ENCODE data around the gene TGFBR2.

TGFBR2 gene

DNA sequence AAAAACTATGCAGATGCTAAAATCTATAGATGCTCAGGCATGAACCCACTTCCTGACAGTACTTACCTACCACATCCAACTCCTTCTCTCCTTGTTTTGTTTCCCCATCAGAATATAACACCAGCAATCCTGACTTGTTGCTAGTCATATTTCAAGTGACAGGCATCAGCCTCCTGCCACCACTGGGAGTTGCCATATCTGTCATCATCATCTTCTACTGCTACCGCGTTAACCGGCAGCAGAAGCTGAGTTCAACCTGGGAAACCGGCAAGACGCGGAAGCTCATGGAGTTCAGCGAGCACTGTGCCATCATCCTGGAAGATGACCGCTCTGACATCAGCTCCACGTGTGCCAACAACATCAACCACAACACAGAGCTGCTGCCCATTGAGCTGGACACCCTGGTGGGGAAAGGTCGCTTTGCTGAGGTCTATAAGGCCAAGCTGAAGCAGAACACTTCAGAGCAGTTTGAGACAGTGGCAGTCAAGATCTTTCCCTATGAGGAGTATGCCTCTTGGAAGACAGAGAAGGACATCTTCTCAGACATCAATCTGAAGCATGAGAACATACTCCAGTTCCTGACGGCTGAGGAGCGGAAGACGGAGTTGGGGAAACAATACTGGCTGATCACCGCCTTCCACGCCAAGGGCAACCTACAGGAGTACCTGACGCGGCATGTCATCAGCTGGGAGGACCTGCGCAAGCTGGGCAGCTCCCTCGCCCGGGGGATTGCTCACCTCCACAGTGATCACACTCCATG lies 65.3 kb downstream of the TGFBR2 start:
- peaks cover 15 to 20% of the 10 kb centered on the region in 2 experiments for H3K4me1 ChIP-seq (ENCODE audit: control insufficient read depth in 1 of 2, insufficient read depth in 1 of 2, low read depth in 1 of 2, low read length in 1 of 2)
- no peaks in the 10 kb centered on the region for H3K9me3 ChIP-seq
- H3K27me3 ChIP-seq = no peaks in the 10 kb centered on the region
- peak overlapping the region; percentile 79 for H3K27ac ChIP-seq
- H3K4me3 ChIP-seq (ENCODE audit: low read depth in 1 of 2, low read length in 1 of 2) = no peak overlapping the region
- TF ChIP-seq, protein P1, sequence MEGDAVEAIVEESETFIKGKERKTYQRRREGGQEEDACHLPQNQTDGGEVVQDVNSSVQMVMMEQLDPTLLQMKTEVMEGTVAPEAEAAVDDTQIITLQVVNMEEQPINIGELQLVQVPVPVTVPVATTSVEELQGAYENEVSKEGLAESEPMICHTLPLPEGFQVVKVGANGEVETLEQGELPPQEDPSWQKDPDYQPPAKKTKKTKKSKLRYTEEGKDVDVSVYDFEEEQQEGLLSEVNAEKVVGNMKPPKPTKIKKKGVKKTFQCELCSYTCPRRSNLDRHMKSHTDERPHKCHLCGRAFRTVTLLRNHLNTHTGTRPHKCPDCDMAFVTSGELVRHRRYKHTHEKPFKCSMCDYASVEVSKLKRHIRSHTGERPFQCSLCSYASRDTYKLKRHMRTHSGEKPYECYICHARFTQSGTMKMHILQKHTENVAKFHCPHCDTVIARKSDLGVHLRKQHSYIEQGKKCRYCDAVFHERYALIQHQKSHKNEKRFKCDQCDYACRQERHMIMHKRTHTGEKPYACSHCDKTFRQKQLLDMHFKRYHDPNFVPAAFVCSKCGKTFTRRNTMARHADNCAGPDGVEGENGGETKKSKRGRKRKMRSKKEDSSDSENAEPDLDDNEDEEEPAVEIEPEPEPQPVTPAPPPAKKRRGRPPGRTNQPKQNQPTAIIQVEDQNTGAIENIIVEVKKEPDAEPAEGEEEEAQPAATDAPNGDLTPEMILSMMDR (IDR thresholded peaks at IDR 0.05) = no peak
- peaks cover 87% of the 10 kb centered on the region for H3K36me3 ChIP-seq

DNA sequence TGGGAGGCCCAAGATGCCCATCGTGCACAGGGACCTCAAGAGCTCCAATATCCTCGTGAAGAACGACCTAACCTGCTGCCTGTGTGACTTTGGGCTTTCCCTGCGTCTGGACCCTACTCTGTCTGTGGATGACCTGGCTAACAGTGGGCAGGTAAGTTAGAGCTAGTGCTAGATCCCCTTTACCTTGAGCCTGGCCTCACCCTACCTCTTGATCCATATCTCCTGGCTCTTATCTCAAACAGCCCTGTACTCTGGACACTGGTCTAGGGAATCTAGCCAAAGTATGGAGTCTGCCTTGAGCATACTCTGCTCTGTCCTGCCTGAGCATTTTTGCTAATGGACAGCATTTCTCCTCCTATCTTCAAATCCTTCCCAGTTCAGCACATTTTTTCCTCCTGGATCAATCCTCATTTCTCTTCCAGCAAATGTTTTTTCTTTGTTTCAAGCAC lies 65.9 kb downstream of the TGFBR2 start:
- Histone ChIP-seq H3K4me1 (ENCODE audit: control insufficient read depth in 1 of 2, insufficient read depth in 1 of 2, low read depth in 1 of 2, low read length in 1 of 2) (peaks cover 15 to 20% of the 10 kb centered on the region in 2 experiments), H3K27ac (peak overlapping the region; percentile 79), H3K36me3 (peaks cover 87% of the 10 kb centered on the region)

DNA sequence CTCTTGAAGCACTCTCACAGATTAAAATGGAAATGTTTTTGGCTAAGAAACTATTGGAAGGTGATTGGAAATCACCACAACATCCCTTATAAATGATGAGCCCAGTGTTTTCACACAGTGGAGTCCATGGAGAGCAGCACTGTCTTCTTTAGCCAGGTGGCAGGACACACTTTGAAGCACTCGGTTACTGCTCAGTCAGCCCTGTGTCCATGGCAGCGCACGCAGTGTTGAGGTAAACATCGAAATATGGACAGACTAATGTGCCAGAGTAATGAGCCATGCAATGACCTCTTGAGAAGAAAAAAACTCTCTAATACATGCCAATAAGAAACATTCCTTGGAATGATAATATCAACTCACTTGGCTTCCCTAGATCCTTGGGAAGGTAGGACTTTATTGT lies 66.6 kb downstream of the TGFBR2 start:
- no peaks in the 10 kb centered on the region for H3K9me3 ChIP-seq
- no peaks in the 10 kb centered on the region for H3K27me3 ChIP-seq
- TF ChIP-seq, protein P1 (IDR thresholded peaks at IDR 0.05) = no peak
- H3K27ac ChIP-seq = peak overlapping the region; percentile 79
- no peak overlapping the region for H3K4me3 ChIP-seq (ENCODE audit: low read depth in 1 of 2, low read length in 1 of 2)
- peaks cover 15 to 20% of the 10 kb centered on the region in 2 experiments for H3K4me1 ChIP-seq (ENCODE audit: control insufficient read depth in 1 of 2, insufficient read depth in 1 of 2, low read depth in 1 of 2, low read length in 1 of 2)
- H3K36me3 ChIP-seq = peaks cover 93% of the 10 kb centered on the region

More for the DNA sequence above, 65.9 kb downstream of the TGFBR2 start:
- H3K4me3 ChIP-seq (ENCODE audit: low read depth in 1 of 2, low read length in 1 of 2) = no peak overlapping the region
- TF ChIP-seq, protein P1 (IDR thresholded peaks at IDR 0.05) = no peak
- H3K9me3 ChIP-seq = no peaks in the 10 kb centered on the region
- H3K27me3 ChIP-seq = no peaks in the 10 kb centered on the region

DNA sequence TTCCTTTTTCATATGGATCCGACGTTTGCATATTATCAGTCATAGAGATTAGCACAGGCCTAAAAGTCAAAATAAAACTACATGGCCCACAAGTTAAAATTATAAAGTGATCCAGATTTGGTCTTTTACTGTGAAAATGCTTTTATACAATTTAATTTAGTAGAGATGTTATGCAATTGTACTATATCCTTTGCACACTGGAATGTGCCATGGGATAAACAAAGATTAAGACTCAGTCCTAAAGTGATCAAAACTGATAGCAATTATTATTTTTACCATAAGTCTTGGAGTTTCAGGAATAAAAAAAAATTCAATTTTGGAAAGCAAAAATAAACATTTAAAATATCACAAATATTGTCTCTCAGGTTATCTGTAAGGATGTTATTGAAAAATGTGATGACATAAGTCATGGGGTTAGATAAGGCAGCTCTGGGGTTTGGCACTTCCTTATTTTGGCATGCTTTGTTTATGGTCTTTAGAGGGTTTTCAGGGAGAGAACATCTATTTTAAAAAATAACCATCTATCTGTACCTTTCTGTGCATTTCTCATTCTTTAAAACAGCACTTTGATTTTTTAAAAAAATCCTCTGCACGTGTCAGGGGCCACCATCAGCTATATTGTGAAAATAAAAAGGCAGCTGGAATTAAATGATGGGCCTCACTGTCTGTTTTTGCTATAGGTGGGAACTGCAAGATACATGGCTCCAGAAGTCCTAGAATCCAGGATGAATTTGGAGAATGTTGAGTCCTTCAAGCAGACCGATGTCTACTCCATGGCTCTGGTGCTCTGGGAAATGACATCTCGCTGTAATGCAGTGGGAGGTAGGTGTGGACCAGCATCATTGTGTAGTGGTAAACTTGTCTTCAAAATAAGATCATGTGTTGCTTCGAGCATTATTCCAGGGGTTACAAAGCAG lies 67.3 kb downstream of the TGFBR2 start:
- peaks cover 95% of the 10 kb centered on the region for H3K36me3 ChIP-seq
- no peaks in the 10 kb centered on the region for H3K9me3 ChIP-seq
- no peak overlapping the region for H3K4me3 ChIP-seq (ENCODE audit: low read depth in 1 of 2, low read length in 1 of 2)
- H3K27ac ChIP-seq = peak overlapping the region; percentile 79
- no peaks in the 10 kb centered on the region for H3K27me3 ChIP-seq
- TF ChIP-seq, protein P1 (IDR thresholded peaks at IDR 0.05) = no peak
- peaks cover 15 to 20% of the 10 kb centered on the region in 2 experiments for H3K4me1 ChIP-seq (ENCODE audit: control insufficient read depth in 1 of 2, insufficient read depth in 1 of 2, low read depth in 1 of 2, low read length in 1 of 2)

DNA sequence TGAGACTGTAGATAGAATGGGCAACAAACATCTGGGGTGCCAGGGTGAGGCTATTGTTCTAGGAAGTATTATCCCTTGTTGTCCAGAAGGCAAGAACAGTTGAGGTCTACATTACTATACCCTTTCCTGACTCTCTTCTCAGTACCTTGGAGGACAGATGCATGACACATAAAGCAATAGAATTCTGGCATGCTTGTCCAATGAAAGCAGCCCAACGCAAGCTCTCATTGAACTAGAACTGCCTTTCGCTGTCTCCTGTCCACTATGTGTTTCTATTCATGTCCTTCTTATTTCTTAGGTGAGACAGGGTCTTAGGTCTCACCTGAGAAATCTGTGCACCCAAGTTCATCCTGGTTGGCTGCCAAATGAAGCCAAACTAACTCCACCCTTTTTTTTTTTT lies 68.6 kb downstream of the TGFBR2 start:
- Histone ChIP-seq H3K36me3 (peaks cover 100% of the 10 kb centered on the region), H3K27ac (peak overlapping the region; percentile 79), H3K27me3 (no peaks in the 10 kb centered on the region), H3K4me1 (ENCODE audit: control insufficient read depth in 1 of 2, insufficient read depth in 1 of 2, low read depth in 1 of 2, low read length in 1 of 2) (peaks cover 15 to 20% of the 10 kb centered on the region in 2 experiments), H3K4me3 (ENCODE audit: low read depth in 1 of 2, low read length in 1 of 2) (no peak overlapping the region), H3K9me3 (no peaks in the 10 kb centered on the region)
- TF ChIP-seq, protein P1 (IDR thresholded peaks at IDR 0.05) = no peak
